GM13977 (cell line): ENCODE results near the gene COX6B1.

Source experiments
- DNase-seq: peaks from one replicate; pipeline ENCODE4 v3.0.0; 2012; ENCODE audit warnings: low spot score
- in situ Hi-C: fragments of 300-500 bp; cut with MboI; formaldehyde crosslinking; loops from one replicate; pipeline ENCODE4 v1.12.0; 2022; ENCODE audit warnings: low sequenced_read_pairs, low pct_unique_long_range_greater_than_20kb, mixed read lengths, inconsistent platforms; ENCODE audit not compliant: unreplicated experiment
- TF ChIP-seq, protein P1 (sequence below): IDR thresholded peaks from 2 replicates; pipeline ENCODE4 v1.5.1; 2012; ENCODE audit warnings: mild to moderate bottlenecking, control low read depth; ENCODE audit not compliant: insufficient read depth; ENCODE audit errors: extremely low read depth, missing control alignments

COX6B1 gene

DNA sequence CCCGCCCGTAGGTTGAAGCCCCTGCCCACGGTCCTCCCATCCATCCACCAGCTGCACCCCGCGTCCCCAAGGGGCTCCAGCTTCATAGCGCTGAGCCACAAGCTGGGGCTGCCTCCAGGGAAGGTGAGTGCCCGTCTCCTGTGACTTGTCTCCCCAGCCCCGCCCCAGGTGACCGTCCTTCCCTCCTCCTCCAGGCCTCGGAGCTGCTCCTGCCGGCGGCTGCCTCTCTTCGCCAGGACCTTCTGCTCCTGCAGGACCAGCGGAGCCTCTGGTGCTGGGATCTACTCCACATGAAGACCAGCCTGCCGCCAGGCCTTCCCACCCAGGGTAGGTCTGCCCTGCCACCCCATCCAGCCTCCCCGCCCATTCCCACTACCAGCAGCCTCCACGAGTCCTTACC is 28.1 kb upstream of the COX6B1 start:
- in situ Hi-C loops = no loop called here
- TF ChIP-seq, protein P1, sequence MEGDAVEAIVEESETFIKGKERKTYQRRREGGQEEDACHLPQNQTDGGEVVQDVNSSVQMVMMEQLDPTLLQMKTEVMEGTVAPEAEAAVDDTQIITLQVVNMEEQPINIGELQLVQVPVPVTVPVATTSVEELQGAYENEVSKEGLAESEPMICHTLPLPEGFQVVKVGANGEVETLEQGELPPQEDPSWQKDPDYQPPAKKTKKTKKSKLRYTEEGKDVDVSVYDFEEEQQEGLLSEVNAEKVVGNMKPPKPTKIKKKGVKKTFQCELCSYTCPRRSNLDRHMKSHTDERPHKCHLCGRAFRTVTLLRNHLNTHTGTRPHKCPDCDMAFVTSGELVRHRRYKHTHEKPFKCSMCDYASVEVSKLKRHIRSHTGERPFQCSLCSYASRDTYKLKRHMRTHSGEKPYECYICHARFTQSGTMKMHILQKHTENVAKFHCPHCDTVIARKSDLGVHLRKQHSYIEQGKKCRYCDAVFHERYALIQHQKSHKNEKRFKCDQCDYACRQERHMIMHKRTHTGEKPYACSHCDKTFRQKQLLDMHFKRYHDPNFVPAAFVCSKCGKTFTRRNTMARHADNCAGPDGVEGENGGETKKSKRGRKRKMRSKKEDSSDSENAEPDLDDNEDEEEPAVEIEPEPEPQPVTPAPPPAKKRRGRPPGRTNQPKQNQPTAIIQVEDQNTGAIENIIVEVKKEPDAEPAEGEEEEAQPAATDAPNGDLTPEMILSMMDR = no peak
- no peak for DNase-seq

DNA sequence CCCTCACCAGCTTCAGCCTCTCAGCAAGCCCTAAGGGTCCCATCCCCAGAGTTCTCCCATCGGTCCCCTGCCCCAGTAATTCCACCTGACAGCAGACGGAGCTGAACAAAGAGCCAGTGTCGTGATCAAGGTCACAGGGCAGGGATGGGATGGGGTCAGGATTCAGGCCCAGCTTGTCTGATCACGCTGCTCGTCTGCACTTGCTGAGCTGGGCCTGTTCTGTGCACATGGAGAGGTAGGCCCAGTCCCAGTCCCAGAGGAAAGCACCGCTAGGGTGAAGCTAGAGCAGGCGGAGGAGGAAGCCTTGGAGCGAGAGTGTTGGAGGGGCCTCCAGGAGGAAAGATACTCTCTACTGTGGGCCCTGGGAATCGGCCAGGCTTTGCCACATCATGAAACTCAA is 26.4 kb upstream of the COX6B1 start:
- DNase-seq = no peak
- TF ChIP-seq, protein P1 = no peak
- in situ Hi-C loops = no loop called here

DNA sequence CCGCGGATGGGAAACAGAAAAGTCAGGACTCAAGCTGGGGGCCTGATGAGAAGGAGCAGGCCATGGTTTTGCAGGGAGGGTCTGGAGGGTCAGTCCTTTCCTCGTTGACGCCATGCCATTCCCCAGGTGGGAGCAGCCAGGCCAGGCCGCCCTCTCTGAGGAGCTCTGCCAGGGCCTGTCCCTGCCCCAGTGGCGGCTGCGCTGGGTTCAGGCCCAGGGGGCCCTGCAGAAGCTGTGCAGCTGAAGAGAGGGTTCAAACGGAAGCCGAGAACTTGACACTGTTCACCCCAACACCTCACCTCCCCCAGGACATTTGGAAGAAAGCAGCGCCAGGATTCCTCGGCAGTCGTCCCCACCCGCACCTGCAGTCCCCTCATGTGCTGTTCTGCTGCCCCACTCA is 25.4 kb upstream of the COX6B1 start:
- in situ Hi-C loops = no loop called here

DNA sequence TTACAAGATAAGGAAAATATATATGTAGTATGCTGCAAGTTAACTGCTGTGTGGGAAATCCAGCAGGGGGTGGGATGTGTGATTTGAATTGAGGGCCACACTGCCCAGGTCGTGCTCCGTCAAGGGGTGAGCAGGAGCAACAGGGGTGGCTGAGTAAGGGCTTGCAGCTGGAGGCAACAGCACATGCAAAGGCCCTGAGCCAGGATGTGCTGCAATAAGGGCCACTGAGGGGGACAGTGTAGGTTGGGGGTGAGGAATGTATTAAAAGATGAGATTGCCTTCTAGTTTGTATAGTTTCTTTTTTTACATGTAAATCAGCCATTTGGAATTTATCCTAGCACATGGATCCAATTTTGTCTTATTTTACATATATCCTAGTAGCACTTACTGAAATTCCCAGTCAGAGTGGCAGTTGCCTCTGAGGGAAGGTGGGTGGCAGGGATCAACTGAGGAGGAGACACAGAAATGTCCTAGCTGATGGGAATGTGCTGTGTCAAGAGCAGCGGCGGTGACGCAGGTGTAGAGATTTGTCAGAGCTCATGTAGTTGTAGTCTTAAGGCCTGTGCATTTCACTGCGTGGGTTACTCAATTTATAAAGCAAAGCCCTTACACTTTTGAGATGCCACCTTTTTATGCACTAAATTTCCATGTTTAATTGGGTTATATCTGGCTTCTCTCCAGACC is 24.7 kb upstream of the COX6B1 start:
- DNase-seq = no peak
- in situ Hi-C loops = no loop called here
- TF ChIP-seq, protein P1 = no peak

More for the DNA sequence above, 25.4 kb upstream of the COX6B1 start:
- no peak for DNase-seq
- TF ChIP-seq, protein P1 = no peak

DNA sequence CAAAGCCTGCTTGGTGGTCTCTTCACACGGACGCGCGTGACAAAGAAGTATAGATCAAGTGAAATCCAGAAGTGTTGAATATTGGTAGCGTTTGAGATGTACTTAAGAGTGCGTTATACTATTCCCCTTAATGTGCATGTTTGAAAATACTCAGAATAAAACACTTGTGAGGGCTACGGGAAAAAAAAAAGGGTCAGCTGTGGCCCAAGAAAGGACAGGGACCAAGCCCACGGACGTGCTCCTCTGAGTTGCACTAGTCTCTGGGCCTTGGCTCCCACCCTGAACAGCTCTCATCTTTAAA is 19.9 kb upstream of the COX6B1 start:
- DNase-seq = no peak
- TF ChIP-seq, protein P1 = no peak
- in situ Hi-C loops = no loop called here

DNA sequence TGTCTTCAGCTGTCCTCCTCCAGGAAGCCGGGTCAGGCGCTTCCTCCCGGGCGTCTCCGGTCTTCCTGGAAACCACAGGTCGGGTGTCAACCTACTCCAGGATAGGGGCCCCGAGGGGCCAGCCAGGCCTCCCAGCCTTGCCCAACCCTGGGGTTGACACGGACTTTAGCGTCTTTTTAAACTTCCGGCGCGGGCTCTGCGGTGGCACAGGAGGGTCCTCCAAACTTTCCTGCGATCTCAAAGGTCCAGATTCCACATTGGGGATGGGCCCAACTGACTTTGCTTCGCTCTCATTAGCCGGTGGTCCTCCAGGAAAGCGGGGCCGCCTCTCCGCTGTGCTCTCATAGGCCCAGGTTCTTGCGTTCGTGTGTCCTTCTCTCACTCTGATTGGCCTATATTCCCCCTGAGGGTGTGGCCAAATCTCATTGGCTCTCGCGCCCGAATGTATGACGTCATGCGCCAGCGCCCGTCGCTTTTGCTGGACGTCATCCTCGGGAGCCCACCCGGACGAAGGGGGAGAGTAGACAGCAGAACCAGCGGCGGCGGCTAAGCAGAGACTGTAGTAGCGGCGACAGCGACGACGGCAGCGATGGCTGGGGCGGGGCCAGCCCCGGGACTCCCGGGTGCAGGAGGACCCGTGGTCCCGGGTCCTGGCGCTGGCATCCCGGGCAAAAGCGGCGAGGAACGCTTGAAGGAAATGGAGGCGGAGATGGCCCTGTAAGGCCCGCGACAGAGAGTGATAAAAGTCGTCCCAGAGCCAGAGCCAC is 19.4 kb upstream of the COX6B1 start, which contains the start of gene RBM42:
Gene RBM42, plus strand, starts transcription at position 472 of the 767 bp plus-strand sequence. Its CDS starts 118 bp downstream, at position 590.
- peak; percentile 98 for DNase-seq
- in situ Hi-C loops = no loop called here
- TF ChIP-seq, protein P1 = no peak
